Natural killer cell (primary cell): ENCODE measurements around the gene PLEKHA5. TPM values are rescaled to one million over a fixed set of nuclear protein-coding genes. Genes with fewer than 3 reads are reported as not detected.

Source experiments
- ATAC-seq, 3 donors: fragments of 150-1000 bp in 2 of 3; fragments of 200-7000 bp in 1 of 3; cut with Tn5 transposase; 1 replicate in 1 of 3; 2 replicates in 2 of 3; pipeline ENCODE4 v1.10.0; 2021; ENCODE audit warnings: mild to moderate bottlenecking in 2 of 3, moderate library complexity in 2 of 3
- DNase-seq, 2 donors: peaks; one replicate each; pipeline versions ENCODE4 v3.0.0 to v3.0.0-alpha.2; 2013 to 2021; ENCODE audit warnings: mixed read lengths in 1 of 2
- H3K27ac ChIP-seq: one replicate; pipeline ENCODE4 v1.5.1; 2013; ENCODE audit warnings: mild to moderate bottlenecking, low read length
- H3K27me3 ChIP-seq: one replicate; pipeline ENCODE4 v1.6.1; 2013; ENCODE audit warnings: low read length; ENCODE audit not compliant: control insufficient read depth, insufficient read depth
- H3K36me3 ChIP-seq: one replicate; pipeline ENCODE4 v1.6.1; 2013; ENCODE audit warnings: low read length; ENCODE audit not compliant: control insufficient read depth, insufficient read depth
- H3K4me1 ChIP-seq: one replicate; pipeline ENCODE4 v1.6.1; 2013; ENCODE audit warnings: low read length; ENCODE audit not compliant: control insufficient read depth, insufficient read depth
- H3K4me3 ChIP-seq: one replicate; pipeline ENCODE4 v1.5.1; 2013; ENCODE audit warnings: low read length
- H3K9me3 ChIP-seq: one replicate; pipeline ENCODE4 v1.6.1; 2013; ENCODE audit warnings: low read length; ENCODE audit not compliant: control insufficient read depth, insufficient read depth
- H3K27ac Mint-ChIP-seq, 2 donors: one replicate each; pipeline ENCODE4 v1.8.0; 2022; ENCODE audit warnings: mild to moderate bottlenecking in 2 of 2, mixed read lengths in 2 of 2, moderate library complexity in 1 of 2
- H3K27me3 Mint-ChIP-seq, 2 donors: one replicate each; pipeline ENCODE4 v1.8.0; 2022; ENCODE audit warnings: low read depth in 2 of 2, mixed read lengths in 2 of 2
- H3K36me3 Mint-ChIP-seq: one replicate; pipeline ENCODE4 v1.8.0; 2022; ENCODE audit warnings: mixed read lengths
- H3K4me1 Mint-ChIP-seq, 2 donors: one replicate each; pipeline ENCODE4 v1.8.0; 2022; ENCODE audit warnings: mixed read lengths in 2 of 2
- H3K4me3 Mint-ChIP-seq: one replicate; pipeline ENCODE4 v1.8.0; 2022; ENCODE audit warnings: mild to moderate bottlenecking, moderate library complexity, mixed read lengths
- H3K9me3 Mint-ChIP-seq, 2 donors: one replicate each; pipeline ENCODE4 v1.8.0; 2022; ENCODE audit warnings: mixed read lengths in 2 of 2
- CTCF ChIP-seq: fragments of 200-600 bp; IDR thresholded peaks from one replicate; pipeline ENCODE4 v1.8.0; 2022; ENCODE audit warnings: antibody characterized with exemption
- WGBS: methylation state at CpG from one replicate; pipeline ENCODE4 v1.1.7; 2013; ENCODE audit warnings: missing lambda C conversion rate; ENCODE audit not compliant: insufficient coverage; 5-methylcytosine and 5-hydroxymethylcytosine counted together
- intact Hi-C: fragments of 100-400 bp; cut with micrococcal nuclease; formaldehyde crosslinking; loops from one replicate; pipeline ENCODE4 v1.14.2; 2022
- total RNA-seq, 4 donors: library from RNA; stranded (reverse); fragments of 120-200 nt in 1 of 4; gene quantifications; one replicate each; pipeline versions ENCODE4 v1.2.3 to v1.2.4, GENCODE V29; 2013 to 2022

Gene PLEKHA5
- total RNA-seq, 3 donors from 2014 or later (not counting 1 experiment from before 2014, with no cell fraction given) = 5.2 to 12.1 (median 7.0) TPM

- H3K27me3 Mint-ChIP-seq = no peaks in the 10 kb centered on the region
- Histone ChIP-seq H3K27ac (no peak overlapping the region), H3K36me3 (no peaks in the 10 kb centered on the region), H3K4me1 (no peaks in the 10 kb centered on the region), H3K9me3 (no peaks in the 10 kb centered on the region), H3K27me3 (no peaks in the 10 kb centered on the region), H3K4me3 (no peak overlapping the region)
- no peak for ATAC-seq
- DNase-seq = no peak
- H3K4me1 Mint-ChIP-seq = no peaks in the 10 kb centered on the region
- no peaks in the 10 kb centered on the region for H3K36me3 Mint-ChIP-seq
- WGBS = no CpG with 5 or more reads among the region's 4 CpGs
- H3K27ac Mint-ChIP-seq = no peak overlapping the region
- intact Hi-C loops = no loop called here
- H3K9me3 Mint-ChIP-seq = no peaks in the 10 kb centered on the region
- H3K4me3 Mint-ChIP-seq = no peak overlapping the region
- no peak for TF ChIP-seq CTCF
Measured at GRCh38 chr12:19288161-19288560, 158.6 kb downstream of the PLEKHA5 start.

- no peaks in the 10 kb centered on the region for H3K27me3 Mint-ChIP-seq
- no peak overlapping the region for H3K4me3 ChIP-seq
- H3K4me1 ChIP-seq = no peaks in the 10 kb centered on the region
- no peak overlapping the region for H3K4me3 Mint-ChIP-seq
- WGBS = 80% methylated on average over 2 of the region's 2 CpGs
- intact Hi-C loops = no loop called here
- H3K27ac ChIP-seq = no peak overlapping the region
- H3K9me3 ChIP-seq = no peaks in the 10 kb centered on the region
- no peaks in the 10 kb centered on the region for H3K4me1 Mint-ChIP-seq
- H3K36me3 Mint-ChIP-seq = no peaks in the 10 kb centered on the region
- no peaks in the 10 kb centered on the region for H3K9me3 Mint-ChIP-seq
- no peaks in the 10 kb centered on the region for H3K36me3 ChIP-seq
- DNase-seq (peak in 1 of 2 donors; percentile 48), ATAC-seq (peak in 1 of 3 donors; percentile 44)
- peak; percentile 74 for TF ChIP-seq CTCF
- H3K27me3 ChIP-seq = no peaks in the 10 kb centered on the region
- no peak overlapping the region for H3K27ac Mint-ChIP-seq
Measured at GRCh38 chr12:19288603-19289244, 159.2 kb downstream of the PLEKHA5 start.

- H3K9me3 Mint-ChIP-seq = no peaks in the 10 kb centered on the region
- no peaks in the 10 kb centered on the region for H3K4me1 Mint-ChIP-seq
- H3K27me3 ChIP-seq = no peaks in the 10 kb centered on the region
- ATAC-seq (no peak), DNase-seq (no peak)
- intact Hi-C loops = no loop called here
- WGBS = 95% methylated on average over 4 of the region's 7 CpGs
- no peak overlapping the region for H3K4me3 ChIP-seq
- no peak for TF ChIP-seq CTCF
- H3K27ac Mint-ChIP-seq = no peak overlapping the region
- H3K4me3 Mint-ChIP-seq = no peak overlapping the region
- no peaks in the 10 kb centered on the region for H3K9me3 ChIP-seq
- H3K36me3 Mint-ChIP-seq = no peaks in the 10 kb centered on the region
- no peaks in the 10 kb centered on the region for H3K36me3 ChIP-seq
- H3K27me3 Mint-ChIP-seq = no peaks in the 10 kb centered on the region
- no peaks in the 10 kb centered on the region for H3K4me1 ChIP-seq
- no peak overlapping the region for H3K27ac ChIP-seq
Measured at GRCh38 chr12:19298836-19299605, 169.5 kb downstream of the PLEKHA5 start.
